WTC11 (cell line): Measurements from ENCODE around the gene RASGRF2. TPM values are rescaled to one million over a fixed set of nuclear protein-coding genes. Genes with fewer than 3 reads are reported as not detected.

ENCODE experiments used
- ATAC-seq: fragments of 200-7000 bp; cut with Tn5 transposase; 2 replicates; pipeline ENCODE4 v1.10.0; 2021; ENCODE audit warnings: mild to moderate bottlenecking, moderate library complexity
- CTCF ChIA-PET: fragments of 300-600 bp; sonication (Branson Sonifier 250); formaldehyde crosslinking; loops from one replicate; lab custom pipeline; 2021; ENCODE audit warnings: antibody characterized with exemption; lab: Charles Lee
- POLR2A ChIA-PET: fragments of 350-600 bp; sonication (Branson Sonifier 250); formaldehyde crosslinking; loops from one replicate; lab custom pipeline; 2021; ENCODE audit warnings: antibody characterized with exemption; lab: Charles Lee
- DNase-seq: peaks from one replicate; pipeline ENCODE4 v3.0.0; 2021; ENCODE audit warnings: low spot score
- H3K27ac Mint-ChIP-seq: 2 replicates; pipeline ENCODE4 v1.8.0; 2021; ENCODE audit warnings: mixed read lengths
- H3K27me3 Mint-ChIP-seq: 2 replicates; pipeline ENCODE4 v1.8.0; 2021; ENCODE audit warnings: low read depth, mild to moderate bottlenecking, moderate library complexity, mixed read lengths
- H3K36me3 Mint-ChIP-seq: 2 replicates; pipeline ENCODE4 v1.8.0; 2021; ENCODE audit warnings: mixed read lengths
- H3K4me1 Mint-ChIP-seq: 2 replicates; pipeline ENCODE4 v1.8.0; 2022; ENCODE audit warnings: mixed read lengths
- H3K4me3 Mint-ChIP-seq: 2 replicates; pipeline ENCODE4 v1.8.0; 2021; ENCODE audit warnings: mild to moderate bottlenecking, moderate library complexity, mixed read lengths
- H3K9me3 Mint-ChIP-seq: 2 replicates; pipeline ENCODE4 v1.8.0; 2021; ENCODE audit warnings: mixed read lengths
- ATF3 ChIP-seq: sonication (generic); formaldehyde crosslinking; conservative IDR thresholded peaks from 2 replicates; pipeline ENCODE4 v1.8.1; 2022; ENCODE audit warnings: mild to moderate bottlenecking, missing genetic modification reagents
- CREM ChIP-seq: sonication (generic); formaldehyde crosslinking; IDR thresholded peaks from 2 replicates; pipeline ENCODE4 v1.8.1; 2022; ENCODE audit warnings: mild to moderate bottlenecking, missing genetic modification reagents, moderate library complexity
- ELF4 ChIP-seq: sonication (generic); formaldehyde crosslinking; IDR thresholded peaks from 2 replicates; pipeline ENCODE4 v1.8.1; 2022; ENCODE audit warnings: low read depth, mild to moderate bottlenecking, moderate library complexity, missing genetic modification reagents
- GRHL2 ChIP-seq: fragments of 250-450 bp; sonication (Bioruptor Pico); IDR thresholded peaks from 2 replicates; pipeline ENCODE4 v1.8.0; 2022; ENCODE audit warnings: mild to moderate bottlenecking, moderate library complexity; ENCODE audit not compliant: insufficient replicate concordance, severe bottlenecking
- GTF2I ChIP-seq: fragments of 250-450 bp; sonication (Bioruptor Pico); conservative IDR thresholded peaks from 2 replicates; pipeline ENCODE4 v1.4.0; 2021; ENCODE audit warnings: mild to moderate bottlenecking
- JAZF1 ChIP-seq: fragments of 250-450 bp; sonication (Bioruptor Pico); IDR thresholded peaks from 2 replicates; pipeline ENCODE4 v1.9.0; 2021; ENCODE audit warnings: moderate library complexity, mild to moderate bottlenecking, inconsistent platforms
- NFATC4 ChIP-seq: fragments of 250-450 bp; sonication (Bioruptor Pico); IDR thresholded peaks from 2 replicates; pipeline ENCODE4 v1.9.0; 2021; ENCODE audit warnings: mild to moderate bottlenecking
- NR3C1 ChIP-seq: sonication (generic); formaldehyde crosslinking; conservative IDR thresholded peaks from 2 replicates; pipeline ENCODE4 v1.8.1; 2023; ENCODE audit warnings: low read depth, mild to moderate bottlenecking, missing genetic modification reagents
- PRRX2 ChIP-seq: fragments of 250-450 bp; sonication (Bioruptor Pico); IDR thresholded peaks from 2 replicates; pipeline ENCODE4 v1.8.0; 2021; ENCODE audit warnings: mild to moderate bottlenecking
- RELA ChIP-seq: sonication (generic); formaldehyde crosslinking; IDR thresholded peaks from 2 replicates; pipeline ENCODE4 v1.8.1; 2022; ENCODE audit warnings: missing genetic modification reagents, mild to moderate bottlenecking, borderline replicate concordance
- RORB ChIP-seq: fragments of 250-450 bp; sonication (Bioruptor Pico); IDR thresholded peaks from 2 replicates; pipeline ENCODE4 v1.9.0; 2021; ENCODE audit warnings: mild to moderate bottlenecking
- SMAD3 ChIP-seq: sonication (generic); formaldehyde crosslinking; IDR thresholded peaks from 2 replicates; pipeline ENCODE4 v1.8.0; 2022; ENCODE audit warnings: missing genetic modification reagents, mild to moderate bottlenecking, borderline replicate concordance
- TEAD4 ChIP-seq: sonication (generic); formaldehyde crosslinking; IDR thresholded peaks from 2 replicates; pipeline ENCODE4 v1.8.0; 2022; ENCODE audit warnings: mild to moderate bottlenecking, missing genetic modification reagents
- TP53 ChIP-seq: sonication (generic); formaldehyde crosslinking; IDR thresholded peaks from 2 replicates; pipeline ENCODE4 v1.8.1; 2023; ENCODE audit warnings: mild to moderate bottlenecking, missing genetic modification reagents
- ZNF121 ChIP-seq: sonication (generic); formaldehyde crosslinking; IDR thresholded peaks from 2 replicates; pipeline ENCODE4 v1.8.0; 2023; ENCODE audit warnings: missing genetic modification reagents
- total RNA-seq: library from RNA; stranded (reverse); gene quantifications from 3 replicates; pipeline ENCODE4 v1.2.3, GENCODE V29; 2021
- TF ChIP-seq, protein P1 (sequence below): fragments of 250-450 bp; sonication (Bioruptor Pico); IDR thresholded peaks from 2 replicates; pipeline ENCODE4 v1.9.0; 2021; ENCODE audit warnings: mild to moderate bottlenecking
- TF ChIP-seq, protein P2 (sequence below): sonication (generic); formaldehyde crosslinking; IDR thresholded peaks from 2 replicates; pipeline ENCODE4 v1.8.1; 2022; ENCODE audit warnings: low read depth, missing genetic modification reagents, borderline replicate concordance

The RASGRF2 gene
- total RNA-seq, 1 experiment from 2014 or later: 17.6 TPM

- TF ChIP-seq, protein P1, sequence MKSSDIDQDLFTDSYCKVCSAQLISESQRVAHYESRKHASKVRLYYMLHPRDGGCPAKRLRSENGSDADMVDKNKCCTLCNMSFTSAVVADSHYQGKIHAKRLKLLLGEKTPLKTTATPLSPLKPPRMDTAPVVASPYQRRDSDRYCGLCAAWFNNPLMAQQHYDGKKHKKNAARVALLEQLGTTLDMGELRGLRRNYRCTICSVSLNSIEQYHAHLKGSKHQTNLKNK (CRISPR knock-in tag): no peak
- no peak for TF ChIP-seq GTF2I (CRISPR knock-in tag)
- TF ChIP-seq, all 79 proteins: peak for 0
Observed at GRCh38 chr5:81006947-81007636, 46.9 kb downstream of the RASGRF2 start (continued).

DNA sequence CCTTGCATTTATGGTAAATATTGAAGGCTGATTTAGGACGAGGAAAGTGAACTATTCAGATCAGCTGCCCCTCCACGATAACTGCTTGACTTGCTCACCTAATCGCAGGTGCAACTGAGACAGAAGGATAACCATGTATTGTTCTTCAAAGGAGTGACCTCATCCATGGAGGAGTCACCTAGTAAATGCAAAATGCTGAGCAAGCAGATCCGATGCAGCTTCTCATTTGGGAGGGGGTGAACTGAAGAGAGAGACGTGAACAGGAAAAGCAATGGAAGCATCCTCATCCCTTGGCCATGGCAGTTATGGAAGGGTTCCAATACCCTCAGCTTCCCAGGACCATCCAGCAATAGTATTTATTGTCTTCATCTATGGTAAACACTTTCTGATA is 47.5 kb downstream of the RASGRF2 start:
- no peak overlapping the region for H3K27ac Mint-ChIP-seq
- CTCF ChIA-PET: interaction anchor here (0.6 kb wide), 1 partner anchor 37 kb away, joined by 3 read pairs; no protein-coding TSS in a partner anchor
- DNase-seq (no peak), ATAC-seq (no peak)
- no peaks in the 10 kb centered on the region for H3K27me3 Mint-ChIP-seq
- no peak overlapping the region for H3K4me3 Mint-ChIP-seq
- H3K36me3 Mint-ChIP-seq: no peaks in the 10 kb centered on the region
- H3K9me3 Mint-ChIP-seq: no peaks in the 10 kb centered on the region
- H3K4me1 Mint-ChIP-seq: peaks cover 12% of the 10 kb centered on the region
- TF ChIP-seq SMAD3 (CRISPR knock-in tag) (no peak), TP53 (no peak), RORB (no peak), ELF4 (CRISPR knock-in tag) (no peak), CREM (no peak), JAZF1 (CRISPR knock-in tag) (no peak), RELA (CRISPR knock-in tag) (no peak), ZNF121 (CRISPR knock-in tag) (no peak), NR3C1 (CRISPR knock-in tag) (no peak), PRRX2 (CRISPR knock-in tag) (no peak)
- TF ChIP-seq, protein P2, sequence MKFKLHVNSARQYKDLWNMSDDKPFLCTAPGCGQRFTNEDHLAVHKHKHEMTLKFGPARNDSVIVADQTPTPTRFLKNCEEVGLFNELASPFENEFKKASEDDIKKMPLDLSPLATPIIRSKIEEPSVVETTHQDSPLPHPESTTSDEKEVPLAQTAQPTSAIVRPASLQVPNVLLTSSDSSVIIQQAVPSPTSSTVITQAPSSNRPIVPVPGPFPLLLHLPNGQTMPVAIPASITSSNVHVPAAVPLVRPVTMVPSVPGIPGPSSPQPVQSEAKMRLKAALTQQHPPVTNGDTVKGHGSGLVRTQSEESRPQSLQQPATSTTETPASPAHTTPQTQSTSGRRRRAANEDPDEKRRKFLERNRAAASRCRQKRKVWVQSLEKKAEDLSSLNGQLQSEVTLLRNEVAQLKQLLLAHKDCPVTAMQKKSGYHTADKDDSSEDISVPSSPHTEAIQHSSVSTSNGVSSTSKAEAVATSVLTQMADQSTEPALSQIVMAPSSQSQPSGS (CRISPR knock-in tag): no peak
- POLR2A ChIA-PET: no interaction called here

- ATAC-seq (no peak), DNase-seq (no peak)
- no peaks in the 10 kb centered on the region for H3K9me3 Mint-ChIP-seq
- no peak overlapping the region for H3K4me3 Mint-ChIP-seq
- no peak overlapping the region for H3K27ac Mint-ChIP-seq
- ChIA-PET CTCF (interaction anchor here (0.6 kb wide), 1 partner anchor 171 kb away, joined by 3 read pairs; no protein-coding TSS in a partner anchor), POLR2A (no interaction called here)
- TF ChIP-seq JAZF1 (CRISPR knock-in tag): no peak
- TF ChIP-seq GRHL2: no peak
- H3K27me3 Mint-ChIP-seq: no peaks in the 10 kb centered on the region
- peaks cover 17% of the 10 kb centered on the region for H3K4me1 Mint-ChIP-seq
- no peaks in the 10 kb centered on the region for H3K36me3 Mint-ChIP-seq
Observed at GRCh38 chr5:81010336-81011169, 50.4 kb downstream of the RASGRF2 start.

- Mint-ChIP-seq H3K4me3 (no peak overlapping the region), H3K27me3 (no peaks in the 10 kb centered on the region), H3K9me3 (no peaks in the 10 kb centered on the region), H3K4me1 (peaks cover 13% of the 10 kb centered on the region), H3K36me3 (no peaks in the 10 kb centered on the region), H3K27ac (no peak overlapping the region; the same call in 1 of the 2 replicates)
- DNase-seq: no peak
- no peak for ATAC-seq
- TF ChIP-seq TEAD4 (no peak), NFATC4 (CRISPR knock-in tag) (no peak), ATF3 (CRISPR knock-in tag) (no peak)
- CTCF ChIA-PET: no interaction called here
- POLR2A ChIA-PET: no interaction called here
Observed at GRCh38 chr5:81014348-81014747, 54.2 kb downstream of the RASGRF2 start.
